GM12874 (cell line): ENCODE results near the gene CHAC1.

Source experiments
- TF ChIP-seq, protein P1 (sequence below): IDR thresholded peaks from 2 replicates; pipeline ENCODE4 v1.5.1; 2011; ENCODE audit warnings: low read depth, mild to moderate bottlenecking, control low read depth, low read length, moderate library complexity; ENCODE audit not compliant: insufficient read depth

The CHAC1 gene

GRCh38 chr15:40963201-40963600, 9.9 kb downstream of the CHAC1 start:
- TF ChIP-seq, protein P1, sequence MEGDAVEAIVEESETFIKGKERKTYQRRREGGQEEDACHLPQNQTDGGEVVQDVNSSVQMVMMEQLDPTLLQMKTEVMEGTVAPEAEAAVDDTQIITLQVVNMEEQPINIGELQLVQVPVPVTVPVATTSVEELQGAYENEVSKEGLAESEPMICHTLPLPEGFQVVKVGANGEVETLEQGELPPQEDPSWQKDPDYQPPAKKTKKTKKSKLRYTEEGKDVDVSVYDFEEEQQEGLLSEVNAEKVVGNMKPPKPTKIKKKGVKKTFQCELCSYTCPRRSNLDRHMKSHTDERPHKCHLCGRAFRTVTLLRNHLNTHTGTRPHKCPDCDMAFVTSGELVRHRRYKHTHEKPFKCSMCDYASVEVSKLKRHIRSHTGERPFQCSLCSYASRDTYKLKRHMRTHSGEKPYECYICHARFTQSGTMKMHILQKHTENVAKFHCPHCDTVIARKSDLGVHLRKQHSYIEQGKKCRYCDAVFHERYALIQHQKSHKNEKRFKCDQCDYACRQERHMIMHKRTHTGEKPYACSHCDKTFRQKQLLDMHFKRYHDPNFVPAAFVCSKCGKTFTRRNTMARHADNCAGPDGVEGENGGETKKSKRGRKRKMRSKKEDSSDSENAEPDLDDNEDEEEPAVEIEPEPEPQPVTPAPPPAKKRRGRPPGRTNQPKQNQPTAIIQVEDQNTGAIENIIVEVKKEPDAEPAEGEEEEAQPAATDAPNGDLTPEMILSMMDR: no peak

DNA sequence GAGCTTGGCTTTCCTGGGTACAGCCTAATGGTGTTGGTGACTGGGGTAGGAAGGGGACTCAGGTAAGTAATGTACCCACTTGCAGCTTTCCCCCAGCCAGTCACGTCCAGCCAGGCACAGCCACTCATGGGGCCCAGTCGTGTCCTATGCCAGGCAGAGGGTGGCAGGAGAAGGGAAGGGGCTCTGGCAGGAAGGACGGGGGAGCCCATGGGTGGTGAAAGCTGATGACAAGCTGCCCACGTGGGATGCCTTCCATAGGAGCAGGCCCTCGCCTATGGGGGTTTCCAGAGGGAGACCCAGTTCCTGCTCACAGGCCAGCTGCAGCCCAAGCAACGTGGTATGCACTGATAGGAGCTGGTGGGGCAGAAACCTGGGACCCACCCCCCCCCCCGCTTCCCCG, 10.7 kb downstream of the CHAC1 start:
- TF ChIP-seq, protein P1: no peak

DNA sequence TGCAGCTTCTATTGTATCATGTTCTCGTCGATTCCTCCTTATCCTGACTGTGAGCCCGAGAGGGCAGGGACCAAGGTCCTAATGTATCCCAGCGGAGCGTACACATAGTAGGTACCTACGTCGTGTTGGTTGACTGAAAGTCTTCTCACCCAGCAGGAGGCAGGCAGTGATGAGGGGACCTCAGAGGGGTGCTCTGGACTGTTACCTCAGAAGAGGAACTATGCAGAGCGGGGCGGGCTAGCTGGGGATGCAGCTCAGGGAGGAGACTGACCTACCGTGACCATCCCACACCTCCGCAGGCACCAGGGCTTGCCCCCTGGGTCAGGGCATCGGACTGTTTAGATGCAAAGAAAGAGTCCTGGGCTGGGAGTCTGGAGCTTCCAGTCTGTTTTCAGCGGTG, 11.4 kb downstream of the CHAC1 start:
- TF ChIP-seq, protein P1: no peak

GRCh38 chr15:40968290-40969085, 15.2 kb downstream of the CHAC1 start:
- TF ChIP-seq, protein P1: no peak

DNA sequence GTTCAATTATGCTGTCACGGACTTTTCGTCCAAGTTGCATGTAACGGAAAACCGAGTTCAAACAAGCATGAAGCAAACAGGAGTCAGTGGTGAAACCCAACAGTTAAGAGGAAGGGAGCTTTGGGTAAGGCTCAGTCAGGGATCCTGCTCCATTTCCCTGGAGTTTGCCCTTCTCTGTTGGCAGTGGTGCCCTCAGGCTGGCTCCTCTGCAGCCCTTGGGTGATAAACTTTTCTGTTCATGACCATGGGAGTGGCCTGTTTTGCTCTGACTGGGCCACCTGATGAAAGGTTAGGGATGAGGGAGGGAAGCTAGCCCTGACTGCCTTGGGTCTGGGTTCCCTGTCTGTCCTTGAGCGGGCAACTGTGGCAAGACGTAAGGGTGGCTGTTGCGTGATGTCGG, 16.1 kb downstream of the CHAC1 start:
- TF ChIP-seq, protein P1: no peak

GRCh38 chr15:40974879-40975278, 21.6 kb downstream of the CHAC1 start:
- TF ChIP-seq, protein P1: no peak

GRCh38 chr15:40976819-40977218, 23.5 kb downstream of the CHAC1 start:
- TF ChIP-seq, protein P1: no peak
